Neural progenitor cell (in vitro differentiated cells): ENCODE data around the gene CUTA. TPM values are rescaled to one million over a fixed set of nuclear protein-coding genes. Genes with fewer than 3 reads are reported as not detected.
"Not testable (repeated sequence)": the region's sequence is repeated elsewhere in the genome, so short reads cannot be mapped to it uniquely, and the experiment has no call there.

ENCODE experiments used
- DNase-seq: peaks from one replicate; pipeline ENCODE4 v3.0.0-alpha.2; 2016; ENCODE audit warnings: low spot score
- H2AFZ ChIP-seq: fragments of 200-600 bp; sonication (generic); replicated peaks from 2 replicates; pipeline ENCODE4 v1.6.1; 2016; ENCODE audit warnings: antibody characterized with exemption
- H3F3A ChIP-seq: fragments of 200-600 bp; sonication (generic); 2 replicates; pipeline ENCODE4 v1.6.1; 2016; ENCODE audit warnings: antibody characterized with exemption, low read depth
- H3K27ac ChIP-seq: fragments of 200-600 bp; sonication (generic); 2 replicates; pipeline ENCODE4 v1.5.1; 2016; ENCODE audit warnings: mild to moderate bottlenecking
- H3K27me3 ChIP-seq: fragments of 200-600 bp; sonication (generic); 2 replicates; pipeline ENCODE4 v1.6.1; 2016; ENCODE audit warnings: mild to moderate bottlenecking, moderate library complexity
- H3K36me3 ChIP-seq: fragments of 200-600 bp; sonication (generic); 2 replicates; pipeline ENCODE4 v1.5.1; 2016
- H3K4me1 ChIP-seq: fragments of 200-600 bp; sonication (generic); 2 replicates; pipeline ENCODE4 v1.6.1; 2016; ENCODE audit warnings: mixed run types
- H3K4me2 ChIP-seq: fragments of 200-600 bp; sonication (generic); 2 replicates; pipeline ENCODE4 v1.6.1; 2016
- H3K4me3 ChIP-seq: fragments of 200-600 bp; sonication (generic); 2 replicates; pipeline ENCODE4 v1.5.1; 2016
- H3K79me2 ChIP-seq: fragments of 200-600 bp; sonication (generic); 2 replicates; pipeline ENCODE4 v1.6.1; 2016; ENCODE audit warnings: low read depth
- H3K9ac ChIP-seq: fragments of 200-600 bp; sonication (generic); 2 replicates; pipeline ENCODE4 v1.6.1; 2016
- H3K9me3 ChIP-seq: fragments of 200-600 bp; sonication (generic); 2 replicates; pipeline ENCODE4 v1.5.1; 2016; ENCODE audit warnings: low read depth
- H4K20me1 ChIP-seq: fragments of 200-600 bp; sonication (generic); 2 replicates; pipeline ENCODE4 v1.6.1; 2016; ENCODE audit warnings: low read depth
- H3K27ac Mint-ChIP-seq: 3 replicates; pipeline ENCODE4 v1.8.0; 2021; ENCODE audit warnings: mixed read lengths
- H3K27me3 Mint-ChIP-seq: 2 replicates; pipeline ENCODE4 v1.8.0; 2022; ENCODE audit warnings: low read depth, mild to moderate bottlenecking, inconsistent platforms, moderate library complexity, mixed read lengths; ENCODE audit not compliant: insufficient read depth
- H3K36me3 Mint-ChIP-seq: 3 replicates; pipeline ENCODE4 v1.8.0; 2021; ENCODE audit warnings: mixed read lengths
- H3K4me1 Mint-ChIP-seq: 3 replicates; pipeline ENCODE4 v1.8.0; 2021; ENCODE audit warnings: mixed read lengths
- H3K4me3 Mint-ChIP-seq: 3 replicates; pipeline ENCODE4 v1.8.0; 2021; ENCODE audit warnings: mild to moderate bottlenecking, moderate library complexity, mixed read lengths
- H3K9me3 Mint-ChIP-seq: 3 replicates; pipeline ENCODE4 v1.8.0; 2020; ENCODE audit warnings: mixed read lengths
- CTCF ChIP-seq: fragments of 200-600 bp; sonication (generic); IDR thresholded peaks from 2 replicates; pipeline ENCODE4 v1.5.1; 2017; ENCODE audit warnings: antibody characterized with exemption, mild to moderate bottlenecking
- EZH2 ChIP-seq: fragments of 200-600 bp; sonication (generic); IDR thresholded peaks from 2 replicates; pipeline ENCODE4 v1.6.1; 2017; ENCODE audit warnings: antibody characterized with exemption, mild to moderate bottlenecking, moderate library complexity
- EZH2phosphoT487 ChIP-seq: fragments of 200-600 bp; sonication (generic); IDR thresholded peaks from 2 replicates; pipeline ENCODE4 v1.6.1; 2017; ENCODE audit warnings: antibody characterized with exemption
- total RNA-seq: library from RNA; depleted of rRNA; stranded (reverse); fragments of >200 nt; gene quantifications from 2 replicates; pipeline ENCODE4 v1.2.3, GENCODE V29; 2015; ENCODE audit warnings: low replicate concordance

CUTA gene
- total RNA-seq, 1 donor from 2014 or later: 118 TPM

- Mint-ChIP-seq H3K4me1 (peaks cover 3% of the 10 kb centered on the region), H3K27me3 (no peaks in the 10 kb centered on the region), H3K36me3 (no peaks in the 10 kb centered on the region), H3K4me3 (no peak overlapping the region), H3K9me3 (no peaks in the 10 kb centered on the region), H3K27ac (no peak overlapping the region)
- H3K9ac ChIP-seq: no peak overlapping the region
- no peak overlapping the region for H3K27ac ChIP-seq
- H2AFZ ChIP-seq: no peak overlapping the region
- no peaks in the 10 kb centered on the region for H3K36me3 ChIP-seq
- no peak for TF ChIP-seq CTCF
- no peak for TF ChIP-seq EZH2phosphoT487
- TF ChIP-seq EZH2: no peak
- H3K4me2 ChIP-seq: no peak overlapping the region
- H3K9me3 ChIP-seq: no peaks in the 10 kb centered on the region
- no peaks in the 10 kb centered on the region for H3K27me3 ChIP-seq
- no peak overlapping the region for H3K4me3 ChIP-seq
- no peaks in the 10 kb centered on the region for H3F3A ChIP-seq
- no peaks in the 10 kb centered on the region for H3K4me1 ChIP-seq
- no peaks in the 10 kb centered on the region for H3K79me2 ChIP-seq
- DNase-seq: no peak
- no peaks in the 10 kb centered on the region for H4K20me1 ChIP-seq
These were observed 37.5 kb downstream of the CUTA start for GRCh38 chr6:33380272-33380981.

GRCh38 chr6:33379184-33379583, 38.7 kb downstream of the CUTA start:
- not testable (repeated sequence) for H4K20me1 ChIP-seq, H3K27ac ChIP-seq, H3K9ac ChIP-seq, H3K27me3 Mint-ChIP-seq, H3K36me3 ChIP-seq, H3K9me3 Mint-ChIP-seq, H3K4me3 ChIP-seq, H3K79me2 ChIP-seq, H3K9me3 ChIP-seq, H3K4me2 ChIP-seq, H3K4me1 ChIP-seq, DNase-seq, H3F3A ChIP-seq, H3K27me3 ChIP-seq, H3K4me1 Mint-ChIP-seq, H3K36me3 Mint-ChIP-seq, H2AFZ ChIP-seq, H3K27ac Mint-ChIP-seq, H3K4me3 Mint-ChIP-seq

GRCh38 chr6:33377171-33377570, 40.7 kb downstream of the CUTA start:
- H3K27me3 Mint-ChIP-seq: no peaks in the 10 kb centered on the region
- Histone ChIP-seq H3K27me3 (no peaks in the 10 kb centered on the region), H3K27ac (no peak overlapping the region), H2AFZ (no peak overlapping the region), H4K20me1 (no peaks in the 10 kb centered on the region), H3K4me3 (no peak overlapping the region), H3K36me3 (no peaks in the 10 kb centered on the region), H3K4me1 (peaks cover 12% of the 10 kb centered on the region), H3K79me2 (no peaks in the 10 kb centered on the region), H3F3A (peaks cover 13% of the 10 kb centered on the region), H3K4me2 (no peak overlapping the region), H3K9me3 (no peaks in the 10 kb centered on the region), H3K9ac (no peak overlapping the region)
- H3K36me3 Mint-ChIP-seq: no peaks in the 10 kb centered on the region
- TF ChIP-seq CTCF: no peak
- no peak for TF ChIP-seq EZH2phosphoT487
- TF ChIP-seq EZH2: no peak
- DNase-seq: no peak
- H3K27ac Mint-ChIP-seq: no peak overlapping the region
- peaks cover 17% of the 10 kb centered on the region for H3K4me1 Mint-ChIP-seq
- H3K9me3 Mint-ChIP-seq: no peaks in the 10 kb centered on the region
- no peak overlapping the region for H3K4me3 Mint-ChIP-seq

- no peaks in the 10 kb centered on the region for H3K79me2 ChIP-seq
- no peaks in the 10 kb centered on the region for H4K20me1 ChIP-seq
- H3K36me3 Mint-ChIP-seq: no peaks in the 10 kb centered on the region
- no peak overlapping the region for H3K4me3 Mint-ChIP-seq
- no peak overlapping the region for H3K4me3 ChIP-seq
- peaks cover 22% of the 10 kb centered on the region for H3F3A ChIP-seq
- no peak for DNase-seq
- H3K36me3 ChIP-seq: no peaks in the 10 kb centered on the region
- H3K4me1 ChIP-seq: peaks cover 14% of the 10 kb centered on the region
- no peaks in the 10 kb centered on the region for H3K27me3 Mint-ChIP-seq
- no peaks in the 10 kb centered on the region for H3K9me3 Mint-ChIP-seq
- H3K9ac ChIP-seq: no peak overlapping the region
- H3K4me1 Mint-ChIP-seq: peaks cover 20% of the 10 kb centered on the region
- no peak overlapping the region for H3K4me2 ChIP-seq
- no peaks in the 10 kb centered on the region for H3K27me3 ChIP-seq
- TF ChIP-seq EZH2phosphoT487 (no peak), EZH2 (no peak), CTCF (no peak)
- H3K9me3 ChIP-seq: no peaks in the 10 kb centered on the region
- no peak overlapping the region for H2AFZ ChIP-seq
- H3K27ac Mint-ChIP-seq: no peak overlapping the region
- H3K27ac ChIP-seq: no peak overlapping the region
These were observed 42.7 kb downstream of the CUTA start for GRCh38 chr6:33375143-33375671.
